HepG2 (cell line): Measurements from ENCODE around the gene BCL2.

Experiments used
- HINFP ChIP-seq: sonication (generic); formaldehyde crosslinking; IDR thresholded peaks from 2 replicates; pipeline ENCODE4 v1.4.0; 2020; ENCODE audit warnings: low read depth, mild to moderate bottlenecking, missing genetic modification reagents
- TF ChIP-seq, protein P1 (sequence below), 2 experiments: IDR thresholded peaks; 2 replicates each; pipeline ENCODE4 v1.6.1; 2011 to 2012; ENCODE audit warnings: low read length in 2 of 2, borderline replicate concordance in 1 of 2, low read depth in 1 of 2, mild to moderate bottlenecking in 1 of 2, moderate library complexity in 1 of 2

GRCh38 chr18:63247506-63247905 is 72.1 kb downstream of the BCL2 start:
- TF ChIP-seq HINFP (CRISPR knock-in tag): no peak
- TF ChIP-seq, protein P1, sequence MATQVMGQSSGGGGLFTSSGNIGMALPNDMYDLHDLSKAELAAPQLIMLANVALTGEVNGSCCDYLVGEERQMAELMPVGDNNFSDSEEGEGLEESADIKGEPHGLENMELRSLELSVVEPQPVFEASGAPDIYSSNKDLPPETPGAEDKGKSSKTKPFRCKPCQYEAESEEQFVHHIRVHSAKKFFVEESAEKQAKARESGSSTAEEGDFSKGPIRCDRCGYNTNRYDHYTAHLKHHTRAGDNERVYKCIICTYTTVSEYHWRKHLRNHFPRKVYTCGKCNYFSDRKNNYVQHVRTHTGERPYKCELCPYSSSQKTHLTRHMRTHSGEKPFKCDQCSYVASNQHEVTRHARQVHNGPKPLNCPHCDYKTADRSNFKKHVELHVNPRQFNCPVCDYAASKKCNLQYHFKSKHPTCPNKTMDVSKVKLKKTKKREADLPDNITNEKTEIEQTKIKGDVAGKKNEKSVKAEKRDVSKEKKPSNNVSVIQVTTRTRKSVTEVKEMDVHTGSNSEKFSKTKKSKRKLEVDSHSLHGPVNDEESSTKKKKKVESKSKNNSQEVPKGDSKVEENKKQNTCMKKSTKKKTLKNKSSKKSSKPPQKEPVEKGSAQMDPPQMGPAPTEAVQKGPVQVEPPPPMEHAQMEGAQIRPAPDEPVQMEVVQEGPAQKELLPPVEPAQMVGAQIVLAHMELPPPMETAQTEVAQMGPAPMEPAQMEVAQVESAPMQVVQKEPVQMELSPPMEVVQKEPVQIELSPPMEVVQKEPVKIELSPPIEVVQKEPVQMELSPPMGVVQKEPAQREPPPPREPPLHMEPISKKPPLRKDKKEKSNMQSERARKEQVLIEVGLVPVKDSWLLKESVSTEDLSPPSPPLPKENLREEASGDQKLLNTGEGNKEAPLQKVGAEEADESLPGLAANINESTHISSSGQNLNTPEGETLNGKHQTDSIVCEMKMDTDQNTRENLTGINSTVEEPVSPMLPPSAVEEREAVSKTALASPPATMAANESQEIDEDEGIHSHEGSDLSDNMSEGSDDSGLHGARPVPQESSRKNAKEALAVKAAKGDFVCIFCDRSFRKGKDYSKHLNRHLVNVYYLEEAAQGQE (IDR thresholded peaks at IDR 0.05; ENCODE audit: borderline replicate concordance in 1 of 2, low read depth in 1 of 2, low read length in 2 of 2): no peak
